IMR-90 (cell line): ENCODE measurements around the gene KRT82.

Source experiments
- CTCF ChIP-seq: conservative IDR thresholded peaks from 2 replicates; pipeline ENCODE4 v1.5.1; 2012; ENCODE audit warnings: mild to moderate bottlenecking, low read depth, low read length, improper control_type of control experiment
- RFX5 ChIP-seq: IDR thresholded peaks from 2 replicates; pipeline ENCODE4 v1.8.0; 2012; ENCODE audit warnings: low read depth, mild to moderate bottlenecking, low read length, moderate library complexity

DNA sequence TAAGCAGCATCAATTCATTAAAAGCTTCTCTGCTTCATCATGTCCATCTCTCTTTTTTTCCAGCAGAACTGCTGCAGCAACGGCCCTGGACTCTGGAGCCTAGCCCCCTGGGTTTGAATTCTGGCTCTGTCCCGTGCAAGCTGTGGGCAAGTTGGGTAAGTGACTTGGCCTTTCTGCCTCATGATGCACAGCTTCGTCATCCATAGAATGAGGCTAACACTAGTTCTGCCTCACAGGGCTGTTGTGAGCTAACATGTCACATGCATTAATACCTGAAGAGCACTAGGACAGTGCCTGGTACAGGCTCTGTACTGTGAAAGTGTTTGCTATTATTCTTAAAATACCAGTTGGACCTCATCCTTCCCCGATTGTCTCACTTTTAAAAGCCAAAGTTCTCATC lies 4.2 kb downstream of the KRT82 start:
- TF ChIP-seq RFX5: no peak
- no peak for TF ChIP-seq CTCF
